GM23338 (cell line): ENCODE results near the gene OXT. TPM values are rescaled to one million over a fixed set of nuclear protein-coding genes. Genes with fewer than 3 reads are reported as not detected.

Experiments used
- CTCF ChIP-seq, 2 experiments: fragments of 200-600 bp in 1 of 2; sonication (generic) in 1 of 2; conservative IDR thresholded peaks; 2 replicates each; pipeline versions ENCODE4 v1.5.1 to v1.6.1; 2016 to 2017; ENCODE audit warnings: antibody characterized with exemption in 2 of 2, low read depth in 2 of 2, mild to moderate bottlenecking in 2 of 2, moderate library complexity in 1 of 2
- EZH2 ChIP-seq: fragments of 200-600 bp; sonication (generic); IDR thresholded peaks from one replicate; pipeline ENCODE4 v1.8.0; 2017; ENCODE audit warnings: antibody characterized with exemption, mild to moderate bottlenecking, low read depth; ENCODE audit not compliant: unreplicated experiment
- EZH2phosphoT487 ChIP-seq: fragments of 200-600 bp; sonication (generic); IDR thresholded peaks from one replicate; pipeline ENCODE4 v1.8.1; 2018; ENCODE audit warnings: antibody characterized with exemption; ENCODE audit not compliant: unreplicated experiment
- JUNB ChIP-seq: IDR thresholded peaks from one replicate; pipeline ENCODE4 v1.6.1; 2016; ENCODE audit warnings: antibody characterized with exemption; ENCODE audit not compliant: unreplicated experiment
- POLR2AphosphoS5 ChIP-seq: IDR thresholded peaks from 2 replicates; pipeline ENCODE4 v1.6.1; 2016; ENCODE audit warnings: antibody characterized with exemption, low read depth
- STAT1 ChIP-seq: IDR thresholded peaks from one replicate; pipeline ENCODE4 v1.6.1; 2016; ENCODE audit warnings: antibody characterized with exemption; ENCODE audit not compliant: unreplicated experiment
- ZNF331 ChIP-seq: fragments of 250-450 bp; sonication (Bioruptor Pico); IDR thresholded peaks from 2 replicates; pipeline ENCODE4 v1.5.0; 2020; ENCODE audit warnings: low read depth, mild to moderate bottlenecking, moderate library complexity
- ZNF462 ChIP-seq: fragments of 250-450 bp; sonication (Bioruptor Pico); IDR thresholded peaks from 2 replicates; pipeline ENCODE4 v1.5.0; 2020; ENCODE audit warnings: mild to moderate bottlenecking, moderate library complexity
- polyA plus RNA-seq: library from polyadenylated mRNA; unstranded; fragments of >200 nt; fragmentation: Nextera tagmentation; extraction: Ambion mirVana; gene quantifications from 2 replicates; pipeline ENCODE4 v1.2.1, GENCODE V29; 2016
- total RNA-seq: library from RNA; depleted of rRNA; stranded (reverse); fragments of >200 nt; shearing (Covaris generic); gene quantifications from 2 replicates; pipeline ENCODE4 v1.2.3, GENCODE V29; 2014
- TF ChIP-seq, protein P1 (sequence below): IDR thresholded peaks from one replicate; pipeline ENCODE4 v1.6.1; 2018; ENCODE audit warnings: antibody characterized with exemption; ENCODE audit not compliant: unreplicated experiment

OXT gene
- total and polyA plus RNA-seq, 2 experiments from 2014 or later, result 1.5 TPM; not detected in 1

GRCh38 chr20:3106185-3106584 lies 34.8 kb downstream of the OXT start (continued):
- TF ChIP-seq ZNF462 (CRISPR knock-in tag) (no peak), ZNF331 (CRISPR knock-in tag) (no peak), JUNB (no peak), EZH2 (no peak), STAT1 (no peak), POLR2AphosphoS5 (no peak), EZH2phosphoT487 (no peak), CTCF (conservative IDR thresholded peaks at IDR 0.05; ENCODE audit: low read depth in 2 of 2) (no peak)
- TF ChIP-seq, protein P1, sequence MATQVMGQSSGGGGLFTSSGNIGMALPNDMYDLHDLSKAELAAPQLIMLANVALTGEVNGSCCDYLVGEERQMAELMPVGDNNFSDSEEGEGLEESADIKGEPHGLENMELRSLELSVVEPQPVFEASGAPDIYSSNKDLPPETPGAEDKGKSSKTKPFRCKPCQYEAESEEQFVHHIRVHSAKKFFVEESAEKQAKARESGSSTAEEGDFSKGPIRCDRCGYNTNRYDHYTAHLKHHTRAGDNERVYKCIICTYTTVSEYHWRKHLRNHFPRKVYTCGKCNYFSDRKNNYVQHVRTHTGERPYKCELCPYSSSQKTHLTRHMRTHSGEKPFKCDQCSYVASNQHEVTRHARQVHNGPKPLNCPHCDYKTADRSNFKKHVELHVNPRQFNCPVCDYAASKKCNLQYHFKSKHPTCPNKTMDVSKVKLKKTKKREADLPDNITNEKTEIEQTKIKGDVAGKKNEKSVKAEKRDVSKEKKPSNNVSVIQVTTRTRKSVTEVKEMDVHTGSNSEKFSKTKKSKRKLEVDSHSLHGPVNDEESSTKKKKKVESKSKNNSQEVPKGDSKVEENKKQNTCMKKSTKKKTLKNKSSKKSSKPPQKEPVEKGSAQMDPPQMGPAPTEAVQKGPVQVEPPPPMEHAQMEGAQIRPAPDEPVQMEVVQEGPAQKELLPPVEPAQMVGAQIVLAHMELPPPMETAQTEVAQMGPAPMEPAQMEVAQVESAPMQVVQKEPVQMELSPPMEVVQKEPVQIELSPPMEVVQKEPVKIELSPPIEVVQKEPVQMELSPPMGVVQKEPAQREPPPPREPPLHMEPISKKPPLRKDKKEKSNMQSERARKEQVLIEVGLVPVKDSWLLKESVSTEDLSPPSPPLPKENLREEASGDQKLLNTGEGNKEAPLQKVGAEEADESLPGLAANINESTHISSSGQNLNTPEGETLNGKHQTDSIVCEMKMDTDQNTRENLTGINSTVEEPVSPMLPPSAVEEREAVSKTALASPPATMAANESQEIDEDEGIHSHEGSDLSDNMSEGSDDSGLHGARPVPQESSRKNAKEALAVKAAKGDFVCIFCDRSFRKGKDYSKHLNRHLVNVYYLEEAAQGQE, result no peak
